HG03457 (cell line): ENCODE data around the gene GIMAP2.
A peak's percentile ranks its signal among the peaks of the same experiment; 100 is the strongest.
"Not testable (repeated sequence)": the region's sequence is repeated elsewhere in the genome, so short reads cannot be mapped to it uniquely, and the experiment has no call there.

Experiments used
- ATAC-seq: cut with Tn5 transposase; IDR thresholded peaks from one replicate; pipeline ENCODE4 v1.9.1; 2021; ENCODE audit warnings: moderate number of reproducible peaks; ENCODE audit not compliant: unreplicated experiment

Gene GIMAP2

GRCh38 chr7:150685219-150686029, at the start of gene GIMAP2:
GIMAP2 (plus strand) TSS chr7:150685706; CDS start chr7:150687060, 1,354 bp downstream.
- ATAC-seq: peak; percentile 87

- ATAC-seq: no peak
Observed at GRCh38 chr7:150641854-150642253, 43.7 kb upstream of the GIMAP2 start.

DNA sequence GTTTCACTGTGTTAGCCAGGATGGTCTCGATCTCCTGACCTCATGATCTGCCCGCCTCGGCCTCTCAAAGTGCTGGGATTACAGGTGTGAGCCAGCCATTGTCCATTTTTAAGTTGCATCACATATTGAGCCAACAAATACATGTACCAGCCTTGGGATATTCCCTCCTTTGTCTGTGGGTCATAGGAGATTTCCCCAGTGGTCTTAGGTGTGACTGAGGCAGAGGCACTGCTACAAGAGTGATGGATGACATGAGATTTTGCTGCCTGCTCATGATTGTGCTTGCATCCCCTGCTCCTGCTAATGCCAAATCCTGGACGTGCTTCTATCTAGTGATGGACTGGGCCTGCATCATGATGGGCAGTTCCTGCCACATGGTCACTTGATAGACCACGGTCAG, 42.6 kb upstream of the GIMAP2 start:
- no peak for ATAC-seq

DNA sequence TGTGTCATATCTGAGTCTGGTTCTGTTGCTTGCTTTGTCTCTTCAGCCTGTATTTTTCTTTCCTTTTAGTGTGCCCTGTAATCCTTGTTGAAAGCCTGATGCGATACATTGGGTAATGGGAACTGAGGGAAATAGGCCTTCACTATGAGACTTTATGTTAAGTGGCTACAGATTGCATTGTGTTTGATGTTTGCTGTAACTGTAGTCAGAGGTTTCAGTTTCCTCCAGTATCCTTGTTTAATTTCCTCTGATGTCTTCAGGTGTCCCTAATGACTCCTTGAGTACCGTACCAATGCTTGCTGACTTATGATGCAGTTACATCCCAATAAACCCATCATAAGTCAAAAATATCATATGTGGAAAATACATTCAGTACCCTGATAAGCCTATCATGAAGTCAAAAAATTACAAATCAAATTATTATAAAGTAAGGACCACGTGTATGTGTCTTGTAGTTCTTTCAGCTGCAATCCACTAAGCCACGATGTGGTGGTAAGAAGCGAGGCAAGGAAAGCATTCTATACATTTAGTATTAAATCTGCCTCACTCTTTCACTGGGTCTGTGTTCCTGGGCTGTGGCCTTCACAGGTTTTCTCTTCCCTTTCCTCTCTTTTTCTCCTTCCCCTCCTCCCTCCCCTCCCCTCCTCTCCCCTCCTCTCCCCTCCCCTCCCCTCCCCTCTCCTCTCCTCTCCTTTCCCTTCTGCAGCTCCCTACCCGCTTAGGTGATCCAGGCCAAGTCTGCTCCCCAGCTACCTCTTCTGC, 40.1 kb upstream of the GIMAP2 start:
- ATAC-seq: no peak

GRCh38 chr7:150648353-150649079, 37.0 kb upstream of the GIMAP2 start:
- ATAC-seq: no peak

GRCh38 chr7:150649080-150649385, 36.5 kb upstream of the GIMAP2 start:
- no peak for ATAC-seq

GRCh38 chr7:150654692-150655091, 30.8 kb upstream of the GIMAP2 start:
- ATAC-seq: no peak

DNA sequence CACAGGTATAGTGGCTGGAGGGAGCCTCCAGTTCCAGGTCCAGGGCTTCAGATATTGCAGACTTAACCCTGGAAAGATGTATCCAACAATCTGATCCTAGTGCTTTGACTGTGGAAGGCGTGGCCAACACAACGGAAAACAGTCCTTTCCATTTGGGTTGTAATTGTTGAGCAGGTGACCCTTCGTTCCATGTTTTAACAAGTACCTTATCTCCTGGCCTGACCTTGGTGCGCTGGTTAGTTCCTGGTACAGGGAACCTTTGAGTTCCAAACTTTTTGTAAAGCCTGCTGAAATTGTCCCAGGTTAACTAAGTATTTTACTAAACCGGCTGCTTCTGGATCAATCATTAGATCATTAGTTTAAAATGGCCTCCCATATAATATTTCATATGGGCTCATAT, 29.5 kb upstream of the GIMAP2 start:
- no peak for ATAC-seq

GRCh38 chr7:150657526-150657925, 28.0 kb upstream of the GIMAP2 start:
- ATAC-seq: no peak

DNA sequence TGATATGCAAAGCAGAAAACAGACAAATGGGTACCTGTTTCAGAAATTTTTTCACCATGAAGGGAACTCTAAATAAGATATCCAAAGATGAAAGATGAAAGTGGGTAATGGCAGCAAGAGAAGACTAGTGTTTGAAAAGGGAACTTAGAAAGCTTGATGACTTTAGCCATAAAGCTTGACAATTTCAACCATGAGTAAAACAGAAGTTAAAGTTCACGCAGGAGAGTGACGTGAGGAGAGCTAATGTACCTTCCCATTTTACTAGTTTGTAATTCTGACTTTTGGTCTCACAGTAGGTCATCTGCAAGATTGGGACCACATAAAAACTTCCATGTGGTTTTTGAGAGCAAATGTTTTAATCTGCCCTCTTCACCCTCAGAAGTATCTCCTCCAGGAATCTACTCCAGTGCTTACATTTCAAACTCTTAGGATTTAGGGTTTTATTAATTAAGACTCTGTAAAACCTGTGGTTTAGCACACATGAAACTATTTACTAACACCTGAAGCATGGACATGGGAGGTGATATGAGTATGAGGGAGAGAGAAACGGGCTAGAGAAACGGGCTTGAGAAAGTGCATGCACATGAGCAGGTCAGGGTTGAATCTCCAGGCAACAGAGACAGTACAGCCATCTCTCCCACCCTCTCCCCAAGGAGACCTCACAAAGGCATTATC, 24.4 kb upstream of the GIMAP2 start:
- no peak for ATAC-seq

- not testable (repeated sequence) for ATAC-seq
Observed at GRCh38 chr7:150662821-150663220, 22.7 kb upstream of the GIMAP2 start.

DNA sequence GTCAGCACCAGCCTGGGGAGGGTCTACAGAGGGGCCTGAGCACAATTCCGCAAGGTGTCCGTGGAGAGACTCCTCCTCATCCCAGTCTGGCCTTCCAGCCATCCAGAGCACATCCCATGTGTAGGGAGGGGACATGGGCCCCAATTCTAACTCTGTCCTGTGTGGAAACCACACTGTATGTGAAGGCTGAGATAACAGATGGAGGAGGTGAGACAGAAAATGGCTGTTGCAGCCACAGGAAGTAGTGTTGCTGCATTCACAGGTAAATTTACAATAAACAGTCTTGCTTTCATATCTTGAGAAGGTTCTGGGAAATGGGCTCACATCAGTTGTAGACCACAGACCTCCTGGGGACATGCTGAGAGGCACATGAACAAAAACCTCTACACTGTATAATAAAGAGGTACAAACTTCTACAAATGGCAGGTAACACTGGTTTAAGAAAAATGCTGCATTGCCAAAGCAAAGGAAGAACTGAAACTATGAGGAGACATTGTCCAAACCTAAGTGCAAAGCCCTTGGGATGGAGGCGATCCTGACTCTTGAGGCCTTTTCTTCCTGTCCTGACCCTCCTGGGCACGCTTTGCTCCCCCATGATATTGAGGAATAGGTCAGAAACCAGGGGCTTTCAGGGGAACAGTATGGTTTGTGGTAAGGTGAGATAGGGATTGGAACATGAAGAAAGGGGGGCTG, 21.6 kb upstream of the GIMAP2 start:
- ATAC-seq: no peak

GRCh38 chr7:150665089-150665748, 20.3 kb upstream of the GIMAP2 start:
- ATAC-seq: no peak

- no peak for ATAC-seq
Observed at GRCh38 chr7:150665896-150666295, 19.6 kb upstream of the GIMAP2 start.

GRCh38 chr7:150666412-150666811, 19.1 kb upstream of the GIMAP2 start:
- ATAC-seq: no peak

GRCh38 chr7:150668472-150668911, 17.0 kb upstream of the GIMAP2 start:
- ATAC-seq: peak; percentile 60

- ATAC-seq: no peak
Observed at GRCh38 chr7:150668977-150669376, 16.5 kb upstream of the GIMAP2 start.

- not testable (repeated sequence) for ATAC-seq
Observed at GRCh38 chr7:150671798-150672585, 13.5 kb upstream of the GIMAP2 start.

GRCh38 chr7:150675714-150676113, 9.8 kb upstream of the GIMAP2 start:
- ATAC-seq: no peak
